IPS-NIHi7 (cell line): ENCODE data around the gene CPA4.

Experiments used
- DNase-seq: peaks from one replicate; pipeline ENCODE4 v3.0.0; 2012; ENCODE audit warnings: mixed read lengths; ENCODE audit errors: extremely low spot score

CPA4 gene

GRCh38 chr7:130274983-130275591 lies 17.9 kb upstream of the CPA4 start:
- peak; percentile 43 for DNase-seq

DNA sequence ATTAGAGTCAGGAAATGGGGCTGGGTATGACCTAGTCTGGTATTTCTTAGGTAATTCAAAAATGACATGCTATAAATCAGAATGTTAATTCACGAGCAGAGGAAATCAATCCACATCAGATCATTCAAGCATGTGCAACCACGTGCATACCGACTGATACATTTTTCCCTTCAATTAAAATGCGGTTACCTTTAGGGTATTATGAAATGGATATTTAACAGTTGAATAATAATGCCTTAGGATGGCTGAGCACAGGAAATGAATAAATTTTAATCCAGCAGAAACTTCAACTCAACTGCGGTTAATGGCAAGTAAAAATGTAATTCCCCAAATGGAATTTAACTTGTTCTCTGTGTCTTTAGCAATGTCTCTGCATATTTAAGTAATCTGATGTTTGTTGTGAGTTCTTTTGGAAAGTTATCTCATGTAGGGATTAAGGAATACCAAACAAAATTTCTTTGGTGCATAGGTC lies 17.1 kb upstream of the CPA4 start:
- DNase-seq = no peak

GRCh38 chr7:130276796-130277762 lies 15.9 kb upstream of the CPA4 start:
- DNase-seq = no peak

DNA sequence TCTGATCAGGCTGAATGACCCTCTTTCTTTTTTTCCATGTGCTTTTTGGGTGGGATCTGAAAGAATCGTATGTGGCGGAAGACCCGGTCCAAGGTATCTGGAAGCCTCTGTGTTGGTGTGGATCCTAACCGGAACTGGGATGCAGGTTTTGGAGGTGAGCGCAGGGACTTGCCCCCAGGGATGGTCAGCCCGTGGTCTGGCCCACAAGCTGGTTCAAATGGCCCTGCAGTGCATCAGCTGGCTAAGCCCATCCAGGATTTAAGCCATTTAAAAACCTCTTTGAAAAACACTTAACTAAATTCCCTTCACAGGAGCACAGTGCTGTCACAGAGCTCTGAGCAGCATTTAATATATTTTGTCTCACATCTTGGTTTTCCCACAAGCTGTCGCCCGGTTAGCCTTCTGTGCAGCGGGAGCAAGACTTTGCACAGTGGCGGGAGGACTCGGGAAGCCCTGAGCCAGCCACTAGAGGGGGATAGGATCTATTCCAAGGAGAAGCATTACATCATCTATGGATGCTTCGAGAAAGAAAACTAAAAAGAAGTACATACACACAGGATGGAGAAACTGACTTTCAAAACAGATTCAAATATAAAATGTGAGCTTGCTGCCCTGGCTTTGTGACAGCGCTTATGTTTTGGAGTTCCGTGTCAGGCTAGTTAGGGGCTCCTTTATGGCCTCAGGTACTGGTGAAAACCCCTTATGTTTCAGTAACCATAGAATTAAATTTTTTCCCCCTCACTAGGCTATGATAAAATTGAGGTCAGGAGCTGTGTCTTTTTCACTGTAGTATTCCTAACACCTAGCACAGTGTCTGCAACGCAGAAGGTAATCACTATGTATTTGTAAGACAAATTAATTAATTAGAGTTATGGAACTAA lies 15.0 kb upstream of the CPA4 start:
- peak; percentile 74 for DNase-seq

GRCh38 chr7:130278860-130279259 lies 14.1 kb upstream of the CPA4 start:
- DNase-seq = no peak

DNA sequence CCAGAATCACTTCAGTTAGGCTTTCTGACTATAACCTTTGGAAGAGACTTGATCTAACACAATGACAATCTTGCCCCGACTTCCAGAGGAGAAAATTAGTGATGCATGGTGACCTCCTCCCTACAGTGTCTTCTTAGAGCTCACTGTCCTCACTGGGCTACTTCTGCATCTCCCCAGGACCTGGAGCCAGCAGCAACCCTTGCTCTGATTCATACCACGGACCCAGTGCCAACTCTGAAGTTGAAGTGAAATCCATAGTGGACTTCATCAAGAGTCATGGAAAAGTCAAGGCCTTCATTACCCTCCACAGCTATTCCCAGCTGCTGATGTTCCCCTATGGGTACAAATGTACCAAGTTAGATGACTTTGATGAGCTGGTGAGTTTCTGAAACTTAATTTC lies 13.7 kb upstream of the CPA4 start:
- no peak for DNase-seq

GRCh38 chr7:130279906-130280305 lies 13.1 kb upstream of the CPA4 start:
- no peak for DNase-seq

- no peak for DNase-seq
Observed at GRCh38 chr7:130281260-130281659, 11.7 kb upstream of the CPA4 start.

GRCh38 chr7:130286881-130287280 lies 6.1 kb upstream of the CPA4 start:
- no peak for DNase-seq

- no peak for DNase-seq
Observed at GRCh38 chr7:130288168-130288567, 4.8 kb upstream of the CPA4 start.

- no peak for DNase-seq
Observed at GRCh38 chr7:130288829-130289228, 4.1 kb upstream of the CPA4 start.

DNA sequence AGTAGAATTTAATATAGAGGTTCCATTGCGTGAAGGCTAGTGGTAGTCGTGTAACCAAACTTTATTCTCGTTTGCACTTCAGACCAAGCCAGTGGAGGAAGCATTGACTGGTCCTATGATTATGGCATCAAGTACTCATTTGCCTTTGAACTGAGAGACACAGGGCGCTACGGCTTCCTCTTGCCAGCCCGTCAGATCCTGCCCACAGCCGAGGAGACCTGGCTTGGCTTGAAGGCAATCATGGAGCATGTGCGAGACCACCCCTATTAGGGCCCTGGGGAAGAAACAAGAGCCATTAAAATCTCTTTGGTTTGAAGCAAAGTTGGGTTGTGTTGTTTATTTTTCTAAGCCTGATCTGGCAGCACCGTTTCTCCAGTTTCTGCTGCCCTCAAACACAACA lies 3.5 kb upstream of the CPA4 start:
- no peak for DNase-seq

DNA sequence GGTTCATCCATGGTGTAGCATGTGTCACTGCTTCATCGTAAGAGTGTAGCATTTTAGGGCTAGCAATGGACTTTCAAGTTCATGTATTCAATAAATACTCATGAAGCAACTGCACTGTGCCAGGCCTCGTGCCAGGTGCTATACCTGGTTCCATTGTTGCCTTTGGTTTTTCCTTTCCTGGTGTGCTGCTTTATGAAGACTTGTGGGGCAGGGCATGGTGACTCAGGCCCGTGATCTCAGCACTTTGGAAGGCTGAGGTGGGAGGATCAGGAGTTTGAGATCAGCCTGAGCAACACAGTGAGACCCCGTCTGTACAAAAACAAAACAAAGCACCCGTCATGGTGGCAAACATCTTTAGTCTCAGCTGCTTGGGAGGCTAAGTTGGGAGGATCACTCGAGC lies 2.2 kb upstream of the CPA4 start:
- DNase-seq = no peak

DNA sequence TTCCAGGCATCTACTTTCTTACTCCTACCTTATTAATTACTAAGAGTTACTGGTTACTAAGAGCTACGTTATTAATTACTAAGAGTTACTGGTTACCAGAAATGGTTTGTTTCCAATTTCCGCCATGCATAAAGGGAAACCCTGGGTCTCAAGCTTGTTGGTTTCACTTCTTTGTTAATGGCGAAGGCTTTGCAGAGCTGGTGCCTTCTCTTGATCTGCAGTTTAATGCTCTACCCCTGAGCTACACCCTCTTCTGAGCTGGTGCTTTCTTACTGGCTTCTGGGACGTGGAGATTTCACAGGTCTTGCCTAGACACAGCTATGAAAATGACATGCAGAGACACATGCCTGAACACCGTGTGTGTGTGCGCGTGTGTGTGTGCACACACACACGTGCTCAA lies 560 bp downstream of the CPA4 start:
- DNase-seq = no peak

GRCh38 chr7:130294314-130294713 lies 1.4 kb downstream of the CPA4 start:
- DNase-seq = no peak

DNA sequence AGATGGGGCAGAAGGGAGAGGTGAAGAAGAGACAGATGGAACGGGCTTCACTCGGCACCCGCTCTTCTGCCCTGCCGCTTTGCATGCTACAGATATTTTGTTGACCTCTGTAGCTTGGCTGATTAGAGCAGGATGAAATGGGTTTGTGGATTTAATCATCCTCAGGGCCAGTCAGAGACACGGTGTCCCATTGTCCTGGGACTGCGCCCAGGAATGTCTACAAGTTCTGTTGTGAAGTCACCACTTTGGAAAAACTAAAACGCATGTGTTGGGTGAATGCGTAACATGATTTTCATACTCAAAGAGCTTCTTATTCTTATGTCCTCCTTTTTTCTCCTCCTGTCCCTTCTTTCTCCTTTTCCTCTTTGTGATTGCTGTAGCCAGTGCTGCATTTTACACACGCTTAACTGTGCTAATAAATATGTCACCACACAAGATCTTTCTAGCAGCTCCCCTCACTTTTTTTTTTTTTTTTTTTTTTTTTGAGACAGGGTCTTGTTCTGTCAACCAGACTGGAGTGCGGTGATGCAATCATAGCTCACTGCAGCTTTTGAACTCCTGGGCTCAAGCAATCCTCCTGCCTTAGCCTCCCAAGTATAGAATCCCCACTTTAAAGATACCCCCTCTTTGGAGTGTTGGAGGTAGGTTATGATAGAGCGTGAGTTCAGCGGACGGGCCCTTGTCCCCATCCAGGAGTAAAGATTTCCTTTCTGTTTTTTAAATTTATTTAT lies 3.4 kb downstream of the CPA4 start:
- DNase-seq = no peak

GRCh38 chr7:130297628-130298543 lies 4.9 kb downstream of the CPA4 start:
- no peak for DNase-seq

DNA sequence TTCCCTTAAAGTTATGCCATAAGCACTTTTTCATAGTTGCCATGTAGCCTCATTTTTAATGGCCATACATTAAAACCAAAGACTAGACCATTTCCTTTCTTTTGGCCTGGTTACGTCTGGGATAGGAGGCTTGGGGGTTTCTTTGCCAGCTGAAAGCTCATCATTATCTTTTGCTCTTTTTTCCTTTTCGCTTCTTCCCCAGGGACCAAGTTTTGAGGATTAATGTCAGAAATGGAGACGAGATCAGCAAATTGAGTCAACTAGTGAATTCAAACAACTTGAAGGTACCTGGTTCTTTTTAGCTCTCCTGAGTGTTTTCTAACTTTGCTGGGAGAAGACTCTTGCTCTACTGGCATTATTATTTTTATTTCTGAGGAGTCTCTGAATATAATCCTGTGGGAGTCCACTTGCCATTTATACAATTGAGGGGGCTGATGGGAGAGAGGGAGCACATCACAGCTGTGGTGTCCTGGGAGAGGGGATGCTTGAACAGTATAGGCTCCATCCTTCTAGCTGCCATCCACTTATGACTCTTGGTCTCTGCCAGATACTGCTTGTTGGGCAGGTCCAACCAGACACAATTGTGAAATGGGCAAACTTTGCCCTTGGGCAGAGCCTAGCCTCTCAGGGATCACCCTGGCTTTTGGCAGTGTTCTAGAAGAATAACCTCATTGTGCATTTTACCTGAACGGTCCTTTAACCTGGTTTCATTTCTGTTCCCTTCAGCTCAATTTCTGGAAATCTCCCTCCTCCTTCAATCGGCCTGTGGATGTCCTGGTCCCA lies 5.8 kb downstream of the CPA4 start:
- DNase-seq = no peak

GRCh38 chr7:130299866-130300265 lies 6.9 kb downstream of the CPA4 start:
- no peak for DNase-seq
